ENCODE measurements around the gene EPAS1.
A peak's percentile ranks its signal among the peaks of the same experiment; 100 is the strongest.

Gene EPAS1

GRCh38 chr2:46338674-46339073 is 41.5 kb downstream of the EPAS1 start:
- DNase-seq (ENCODE audit: extremely low read depth in 1 of 2, low read depth in 1 of 2) = no peak

- DNase-seq (ENCODE audit: extremely low read depth in 1 of 2, low read depth in 1 of 2) = no peak
These were observed 42.0 kb downstream of the EPAS1 start for GRCh38 chr2:46339200-46339599.

GRCh38 chr2:46339676-46340459 is 42.7 kb downstream of the EPAS1 start:
- DNase-seq (ENCODE audit: extremely low read depth in 1 of 2, low read depth in 1 of 2) = no peak

GRCh38 chr2:46340740-46341420 is 43.7 kb downstream of the EPAS1 start:
- DNase-seq (ENCODE audit: extremely low read depth in 1 of 2, low read depth in 1 of 2) = no peak

GRCh38 chr2:46342566-46343315 is 45.5 kb downstream of the EPAS1 start:
- DNase-seq (ENCODE audit: extremely low read depth in 1 of 2, low read depth in 1 of 2) = no peak

- no peak for DNase-seq (ENCODE audit: extremely low read depth in 1 of 2, low read depth in 1 of 2)
These were observed 47.5 kb downstream of the EPAS1 start for GRCh38 chr2:46344706-46345105.

- DNase-seq (ENCODE audit: extremely low read depth in 1 of 2, low read depth in 1 of 2) = no peak
These were observed 48.6 kb downstream of the EPAS1 start for GRCh38 chr2:46345775-46346174.

GRCh38 chr2:46346719-46347118 is 49.5 kb downstream of the EPAS1 start:
- no peak for DNase-seq (ENCODE audit: extremely low read depth in 1 of 2, low read depth in 1 of 2)

GRCh38 chr2:46347648-46348280 is 50.6 kb downstream of the EPAS1 start:
- no peak for DNase-seq (ENCODE audit: extremely low read depth in 1 of 2, low read depth in 1 of 2)

- DNase-seq (ENCODE audit: extremely low read depth in 1 of 2, low read depth in 1 of 2) = no peak
These were observed 51.9 kb downstream of the EPAS1 start for GRCh38 chr2:46349115-46349547.

- DNase-seq (ENCODE audit: extremely low read depth in 1 of 2, low read depth in 1 of 2) = no peak
These were observed 53.0 kb downstream of the EPAS1 start for GRCh38 chr2:46350029-46350689.

- no peak for DNase-seq (ENCODE audit: extremely low read depth in 1 of 2, low read depth in 1 of 2)
These were observed 54.0 kb downstream of the EPAS1 start for GRCh38 chr2:46351098-46351749.

- DNase-seq (ENCODE audit: extremely low read depth in 1 of 2, low read depth in 1 of 2) = peak; percentile 53 to 76
These were observed 54.5 kb downstream of the EPAS1 start for GRCh38 chr2:46351750-46352138.

GRCh38 chr2:46352621-46353020 is 55.4 kb downstream of the EPAS1 start:
- no peak for DNase-seq (ENCODE audit: extremely low read depth in 1 of 2, low read depth in 1 of 2)

- DNase-seq (ENCODE audit: extremely low read depth in 1 of 2, low read depth in 1 of 2) = no peak
These were observed 56.3 kb downstream of the EPAS1 start for GRCh38 chr2:46353509-46353908.

- no peak for DNase-seq (ENCODE audit: extremely low read depth in 1 of 2, low read depth in 1 of 2)
These were observed 58.5 kb downstream of the EPAS1 start for GRCh38 chr2:46355756-46356155.

GRCh38 chr2:46356991-46357390 is 59.8 kb downstream of the EPAS1 start:
- no peak for DNase-seq (ENCODE audit: extremely low read depth in 1 of 2, low read depth in 1 of 2)

GRCh38 chr2:46358713-46359112 is 61.5 kb downstream of the EPAS1 start:
- DNase-seq (ENCODE audit: extremely low read depth in 1 of 2, low read depth in 1 of 2) = no peak

GRCh38 chr2:46360303-46360702 is 63.1 kb downstream of the EPAS1 start:
- no peak for DNase-seq (ENCODE audit: extremely low read depth in 1 of 2, low read depth in 1 of 2)
